DND-41 (cell line): ENCODE measurements around the gene TADA2B.

ENCODE experiments used
- CTCF ChIP-seq: IDR thresholded peaks from 2 replicates; pipeline ENCODE4 v1.5.1; 2012; ENCODE audit warnings: borderline replicate concordance, low read length, moderate library complexity, mild to moderate bottlenecking; ENCODE audit not compliant: poor library complexity, severe bottlenecking; ENCODE audit errors: extremely low read depth
- EZH2 ChIP-seq: IDR thresholded peaks from 3 replicates; pipeline ENCODE4 v1.6.1; 2012; ENCODE audit warnings: borderline replicate concordance, low read depth, mild to moderate bottlenecking, moderate library complexity, low read length, inconsistent platforms; ENCODE audit not compliant: severe bottlenecking

- TF ChIP-seq CTCF (no peak), EZH2 (no peak)
Observed at GRCh38 chr4:7059662-7060061, 16.5 kb downstream of the TADA2B start.
